ENCODE measurements around the gene SEC14L2.

The SEC14L2 gene

DNA sequence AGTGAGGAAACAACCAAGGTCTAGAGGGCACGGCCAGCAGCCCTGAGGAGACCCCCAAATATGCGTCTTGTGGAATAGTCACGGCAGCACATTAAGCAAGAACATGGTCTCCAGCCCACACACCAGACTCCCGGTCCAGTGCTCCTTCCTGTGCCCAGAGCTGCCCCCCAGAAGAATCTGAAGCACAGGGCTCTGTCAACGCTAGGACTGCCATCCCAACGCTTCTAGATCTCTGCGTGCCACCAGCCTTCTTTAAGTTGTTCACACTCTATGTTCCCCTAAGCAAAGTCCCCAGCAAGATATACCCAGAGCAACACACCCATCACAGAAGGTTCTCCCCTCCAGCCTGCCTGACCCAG is 3.5 kb upstream of the SEC14L2 start:
- no peaks in the 10 kb centered on the region for H3K9me3 ChIP-seq (ENCODE audit: control insufficient read depth, insufficient read depth, low read depth, low read length)
- H3K4me1 ChIP-seq (ENCODE audit: control insufficient read depth, insufficient read depth, low read length): peaks cover 3% of the 10 kb centered on the region; the same call in 1 of the 2 replicates
- H3K27ac ChIP-seq (ENCODE audit: extremely low read depth, low read depth, low read length): no peak overlapping the region
- no peak overlapping the region for H3K4me3 ChIP-seq (ENCODE audit: low read depth, low read length)
- ChIA-PET CTCF (interaction anchor here (4.2 to 5.6 kb wide), 2 partner anchors 32 to 92 kb away, joined by 28 to 71 read pairs; partner anchors contain the start of gene MTFP1), POLR2A (no interaction called here)
- TF ChIP-seq ZNF155 (tag by site-specific recombination; IDR thresholded peaks at IDR 0.05) (no peak), TRIM28 (IDR thresholded peaks at IDR 0.05; ENCODE audit: borderline replicate concordance, low read length) (no peak), ZNF16 (tag by site-specific recombination; IDR thresholded peaks at IDR 0.05; ENCODE audit: low read depth) (no peak), ZNF366 (tag by site-specific recombination; conservative IDR thresholded peaks at IDR 0.05) (no peak), PBX3 (CRISPR knock-in tag; IDR thresholded peaks at IDR 0.05) (no peak), ZBTB6 (tag by site-specific recombination; IDR thresholded peaks at IDR 0.05) (no peak), GLI4 (tag by site-specific recombination; IDR thresholded peaks at IDR 0.05) (no peak), ZNF121 (tag by site-specific recombination; IDR thresholded peaks at IDR 0.05) (no peak), ZNF658 (tag by site-specific recombination; IDR thresholded peaks at IDR 0.05) (no peak), ZNF10 (tag by site-specific recombination; IDR thresholded peaks at IDR 0.05) (no peak), ZSCAN30 (tag by site-specific recombination; IDR thresholded peaks at IDR 0.05) (no peak), ZNF350 (tag by site-specific recombination; IDR thresholded peaks at IDR 0.05) (no peak), ZNF529 (tag by site-specific recombination; IDR thresholded peaks at IDR 0.05; ENCODE audit: insufficient replicate concordance) (no peak), ZNF596 (tag by site-specific recombination; IDR thresholded peaks at IDR 0.05) (no peak), ZNF112 (tag by site-specific recombination; IDR thresholded peaks at IDR 0.05) (no peak), ZBTB21 (tag by site-specific recombination; IDR thresholded peaks at IDR 0.05) (no peak), MYNN (tag by site-specific recombination; IDR thresholded peaks at IDR 0.05; ENCODE audit: borderline replicate concordance) (no peak), ZNF837 (tag by site-specific recombination; IDR thresholded peaks at IDR 0.05) (no peak)
- TF ChIP-seq, protein P1, sequence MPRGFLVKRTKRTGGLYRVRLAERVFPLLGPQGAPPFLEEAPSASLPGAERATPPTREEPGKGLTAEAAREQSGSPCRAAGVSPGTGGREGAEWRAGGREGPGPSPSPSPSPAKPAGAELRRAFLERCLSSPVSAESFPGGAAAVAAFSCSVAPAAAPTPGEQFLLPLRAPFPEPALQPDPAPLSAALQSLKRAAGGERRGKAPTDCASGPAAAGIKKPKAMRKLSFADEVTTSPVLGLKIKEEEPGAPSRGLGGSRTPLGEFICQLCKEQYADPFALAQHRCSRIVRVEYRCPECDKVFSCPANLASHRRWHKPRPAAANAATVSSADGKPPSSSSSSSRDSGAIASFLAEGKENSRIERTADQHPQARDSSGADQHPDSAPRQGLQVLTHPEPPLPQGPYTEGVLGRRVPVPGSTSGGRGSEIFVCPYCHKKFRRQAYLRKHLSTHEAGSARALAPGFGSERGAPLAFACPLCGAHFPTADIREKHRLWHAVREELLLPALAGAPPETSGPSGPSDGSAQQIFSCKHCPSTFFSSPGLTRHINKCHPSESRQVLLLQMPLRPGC (tag by site-specific recombination; IDR thresholded peaks at IDR 0.05): no peak
- TF ChIP-seq, protein P2, sequence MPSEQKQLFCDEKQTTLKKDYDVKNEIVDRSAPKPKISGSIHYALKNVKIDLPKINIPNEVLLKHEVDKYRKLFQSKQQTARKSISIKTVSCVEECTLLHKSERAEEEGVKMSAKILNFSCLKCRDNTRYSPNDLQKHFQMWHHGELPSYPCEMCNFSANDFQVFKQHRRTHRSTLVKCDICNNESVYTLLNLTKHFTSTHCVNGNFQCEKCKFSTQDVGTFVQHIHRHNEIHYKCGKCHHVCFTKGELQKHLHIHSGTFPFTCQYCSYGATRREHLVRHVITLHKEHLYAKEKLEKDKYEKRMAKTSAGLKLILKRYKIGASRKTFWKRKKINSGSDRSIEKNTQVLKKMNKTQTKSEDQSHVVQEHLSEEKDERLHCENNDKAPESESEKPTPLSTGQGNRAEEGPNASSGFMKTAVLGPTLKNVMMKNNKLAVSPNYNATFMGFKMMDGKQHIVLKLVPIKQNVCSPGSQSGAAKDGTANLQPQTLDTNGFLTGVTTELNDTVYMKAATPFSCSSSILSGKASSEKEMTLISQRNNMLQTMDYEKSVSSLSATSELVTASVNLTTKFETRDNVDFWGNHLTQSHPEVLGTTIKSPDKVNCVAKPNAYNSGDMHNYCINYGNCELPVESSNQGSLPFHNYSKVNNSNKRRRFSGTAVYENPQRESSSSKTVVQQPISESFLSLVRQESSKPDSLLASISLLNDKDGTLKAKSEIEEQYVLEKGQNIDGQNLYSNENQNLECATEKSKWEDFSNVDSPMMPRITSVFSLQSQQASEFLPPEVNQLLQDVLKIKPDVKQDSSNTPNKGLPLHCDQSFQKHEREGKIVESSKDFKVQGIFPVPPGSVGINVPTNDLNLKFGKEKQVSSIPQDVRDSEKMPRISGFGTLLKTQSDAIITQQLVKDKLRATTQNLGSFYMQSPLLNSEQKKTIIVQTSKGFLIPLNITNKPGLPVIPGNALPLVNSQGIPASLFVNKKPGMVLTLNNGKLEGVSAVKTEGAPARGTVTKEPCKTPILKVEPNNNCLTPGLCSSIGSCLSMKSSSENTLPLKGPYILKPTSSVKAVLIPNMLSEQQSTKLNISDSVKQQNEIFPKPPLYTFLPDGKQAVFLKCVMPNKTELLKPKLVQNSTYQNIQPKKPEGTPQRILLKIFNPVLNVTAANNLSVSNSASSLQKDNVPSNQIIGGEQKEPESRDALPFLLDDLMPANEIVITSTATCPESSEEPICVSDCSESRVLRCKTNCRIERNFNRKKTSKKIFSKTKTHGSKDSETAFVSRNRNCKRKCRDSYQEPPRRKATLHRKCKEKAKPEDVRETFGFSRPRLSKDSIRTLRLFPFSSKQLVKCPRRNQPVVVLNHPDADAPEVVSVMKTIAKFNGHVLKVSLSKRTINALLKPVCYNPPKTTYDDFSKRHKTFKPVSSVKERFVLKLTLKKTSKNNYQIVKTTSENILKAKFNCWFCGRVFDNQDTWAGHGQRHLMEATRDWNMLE (tag by site-specific recombination; conservative IDR thresholded peaks at IDR 0.05; ENCODE audit: low read depth): no peak
- H3K36me3 ChIP-seq (ENCODE audit: control insufficient read depth in 2 of 2, insufficient read depth in 1 of 2, low read length in 2 of 2): no peaks in the 10 kb centered on the region

Data from HEK293 (cell line).